HEK293T (cell line): ENCODE results near the gene GAPDHS.
A peak's percentile ranks its signal among the peaks of the same experiment; 100 is the strongest.

ENCODE experiments used
- CTCF ChIA-PET: fragments of 350-600 bp; formaldehyde crosslinking; extraction: SDS; loops from one replicate; lab custom pipeline; 2021; ENCODE audit warnings: antibody characterized with exemption, inconsistent platforms; lab: Yijun Ruan, JAX
- POLR2A ChIA-PET: fragments of 350-600 bp; formaldehyde crosslinking; extraction: SDS; loops from one replicate; lab custom pipeline; 2020; ENCODE audit warnings: antibody characterized with exemption, inconsistent platforms; lab: Yijun Ruan, JAX
- DNase-seq: peaks from one replicate; pipeline ENCODE4 v3.0.0; 2012; ENCODE audit warnings: mixed read lengths; ENCODE audit errors: extremely low spot score
- ARNT ChIP-seq: fragments of 450-650 bp; IDR thresholded peaks from 2 replicates; pipeline ENCODE4 v1.6.1; 2017; ENCODE audit warnings: mild to moderate bottlenecking
- BHLHE40 ChIP-seq: fragments of 450-650 bp; IDR thresholded peaks from 2 replicates; pipeline ENCODE4 v1.6.1; 2016; ENCODE audit warnings: mild to moderate bottlenecking, moderate library complexity, borderline replicate concordance
- CTBP1 ChIP-seq: fragments of 450-650 bp; IDR thresholded peaks from 2 replicates; pipeline ENCODE4 v1.6.1; 2016; ENCODE audit warnings: borderline replicate concordance
- ELF4 ChIP-seq: fragments of 450-650 bp; IDR thresholded peaks from 2 replicates; pipeline ENCODE4 v1.6.1; 2017; ENCODE audit warnings: antibody characterized with exemption
- FOXA1 ChIP-seq: fragments of 450-650 bp; IDR thresholded peaks from 2 replicates; pipeline ENCODE4 v1.6.1; 2016; ENCODE audit warnings: mild to moderate bottlenecking
- FOXK2 ChIP-seq: fragments of 450-650 bp; IDR thresholded peaks from 2 replicates; pipeline ENCODE4 v1.6.1; 2016; ENCODE audit warnings: mild to moderate bottlenecking
- FOXM1 ChIP-seq: fragments of 450-650 bp; IDR thresholded peaks from 2 replicates; pipeline ENCODE4 v1.6.1; 2017; ENCODE audit warnings: mild to moderate bottlenecking, borderline replicate concordance
- HDGF ChIP-seq: fragments of 450-650 bp; IDR thresholded peaks from 2 replicates; pipeline ENCODE4 v1.6.1; 2017; ENCODE audit warnings: antibody characterized with exemption, borderline replicate concordance
- L3MBTL2 ChIP-seq: fragments of 450-650 bp; conservative IDR thresholded peaks from 2 replicates; pipeline ENCODE4 v1.6.1; 2016; ENCODE audit warnings: mild to moderate bottlenecking
- LEF1 ChIP-seq: fragments of 450-650 bp; IDR thresholded peaks from 2 replicates; pipeline ENCODE4 v1.6.1; 2017; ENCODE audit warnings: mild to moderate bottlenecking, borderline replicate concordance
- NFRKB ChIP-seq: fragments of 450-650 bp; IDR thresholded peaks from 2 replicates; pipeline ENCODE4 v1.6.1; 2016; ENCODE audit warnings: mild to moderate bottlenecking, moderate library complexity
- PKNOX1 ChIP-seq: fragments of 450-650 bp; IDR thresholded peaks from 2 replicates; pipeline ENCODE4 v1.6.1; 2016
- SP1 ChIP-seq: fragments of 450-650 bp; IDR thresholded peaks from 2 replicates; pipeline ENCODE4 v1.6.1; 2017
- SUZ12 ChIP-seq: fragments of 450-650 bp; IDR thresholded peaks from 2 replicates; pipeline ENCODE4 v1.6.1; 2016; ENCODE audit warnings: mild to moderate bottlenecking
- TARDBP ChIP-seq: fragments of 450-650 bp; IDR thresholded peaks from 2 replicates; pipeline ENCODE4 v1.6.1; 2016
- ZNF384 ChIP-seq: fragments of 450-650 bp; IDR thresholded peaks from 2 replicates; pipeline ENCODE4 v1.6.1; 2016

The GAPDHS gene

GRCh38 chr19:35578707-35579106 lies 45.5 kb downstream of the GAPDHS start:
- DNase-seq, result no peak
- ChIA-PET POLR2A (interaction anchor here (1.0 kb wide), 1 partner anchor 70 kb away, joined by 3 read pairs; no protein-coding TSS in a partner anchor), CTCF (no interaction called here)
- TF ChIP-seq FOXM1 (no peak), FOXK2 (no peak), FOXA1 (no peak), SUZ12 (no peak), ELF4 (no peak), ZNF384 (no peak), TARDBP (no peak), L3MBTL2 (no peak), BHLHE40 (no peak), CTBP1 (no peak), HDGF (no peak), LEF1 (no peak), ARNT (no peak)

DNA sequence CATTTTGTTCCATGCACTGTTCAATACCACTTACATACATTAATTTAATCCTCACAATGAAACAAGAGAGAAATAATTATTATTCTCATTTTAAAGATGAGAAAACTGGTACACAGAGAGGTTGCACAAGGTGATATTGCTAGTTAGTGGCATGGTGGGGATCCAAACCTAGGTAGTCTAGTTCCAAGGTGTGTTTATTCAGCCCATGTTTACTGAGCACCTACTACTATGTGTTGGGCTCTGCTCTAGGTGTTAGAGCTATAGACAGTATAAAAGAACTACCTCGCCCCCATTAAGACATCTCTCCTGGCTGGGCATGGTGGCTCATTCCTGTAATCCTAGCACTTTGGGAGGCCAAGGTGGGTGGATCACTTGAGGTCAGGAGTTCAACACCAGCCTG lies 49.5 kb downstream of the GAPDHS start:
- TF ChIP-seq HDGF (no peak), FOXA1 (no peak), SUZ12 (no peak), PKNOX1 (no peak), TARDBP (no peak), ZNF384 (no peak), ELF4 (no peak), NFRKB (no peak), FOXM1 (no peak), CTBP1 (no peak), LEF1 (no peak), ARNT (no peak), BHLHE40 (no peak), FOXK2 (no peak), SP1 (no peak), L3MBTL2 (no peak)
- POLR2A ChIA-PET, result no interaction called here
- CTCF ChIA-PET, result no interaction called here
- no peak for DNase-seq

DNA sequence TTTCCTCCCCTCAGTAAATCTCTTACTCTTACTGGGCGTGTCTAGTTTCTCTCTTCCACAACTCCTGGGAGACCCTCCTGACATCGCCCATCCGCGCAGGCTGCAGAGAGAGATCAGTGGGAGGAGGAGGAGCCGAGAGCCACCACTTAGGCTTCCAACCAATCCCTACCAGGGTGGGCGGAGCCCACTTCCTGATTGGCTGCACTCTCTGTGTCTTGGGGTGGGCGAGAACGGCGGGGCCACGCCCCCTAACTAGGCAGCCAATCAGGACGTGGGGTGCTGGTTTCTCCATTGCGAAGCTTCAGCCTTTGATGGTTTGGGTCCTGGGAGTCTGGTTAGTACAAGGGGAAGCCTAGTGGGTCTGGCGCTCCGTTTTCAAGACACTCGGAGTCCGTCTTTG lies 52.6 kb downstream of the GAPDHS start, which contains the start of gene PMIS2:
PMIS2 (plus strand) TSS at position 326 of the 400 bp plus-strand sequence. CDS start 87 bp downstream, outside the sequence.
- DNase-seq, result peak; percentile 48
- ChIA-PET POLR2A (no interaction called here), CTCF (no interaction called here)
- TF ChIP-seq BHLHE40, result no peak
- no peak for TF ChIP-seq HDGF

GRCh38 chr19:35587321-35587720 lies 54.1 kb downstream of the GAPDHS start:
- CTCF ChIA-PET, result no interaction called here
- POLR2A ChIA-PET, result no interaction called here
- peak; percentile 2 for DNase-seq
- TF ChIP-seq FOXA1 (no peak), PKNOX1 (no peak), CTBP1 (no peak), SUZ12 (no peak), ARNT (no peak), BHLHE40 (no peak), TARDBP (no peak), ZNF384 (no peak), SP1 (no peak), L3MBTL2 (no peak), FOXK2 (no peak), FOXM1 (no peak), LEF1 (no peak), HDGF (no peak), NFRKB (no peak), ELF4 (no peak)

DNA sequence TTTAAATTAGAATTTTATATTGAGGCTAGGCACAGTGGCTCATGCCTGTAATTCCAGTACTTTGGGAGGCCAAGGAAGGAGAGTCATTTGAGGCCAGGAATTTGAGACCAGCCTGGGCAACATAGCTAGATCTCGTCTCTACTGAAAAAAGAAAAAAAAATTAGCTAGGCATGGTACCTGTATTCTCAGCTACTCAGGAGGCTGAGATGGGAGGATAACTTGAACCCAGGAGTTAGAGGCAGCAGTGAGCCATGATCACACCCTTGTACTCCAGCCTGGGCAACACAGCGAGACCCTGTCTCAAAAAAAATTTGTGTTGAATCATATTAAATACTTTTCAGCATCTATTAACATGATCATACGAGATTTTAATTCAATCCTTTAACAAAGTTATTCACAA lies 57.6 kb downstream of the GAPDHS start:
- DNase-seq, result no peak
- POLR2A ChIA-PET, result no interaction called here
- TF ChIP-seq LEF1, result no peak
- TF ChIP-seq SP1, result no peak
- no peak for TF ChIP-seq ZNF384
- no peak for TF ChIP-seq ELF4
- TF ChIP-seq FOXM1, result no peak
- no peak for TF ChIP-seq TARDBP
- no peak for TF ChIP-seq PKNOX1
- no peak for TF ChIP-seq CTBP1
- no peak for TF ChIP-seq FOXA1
- no peak for TF ChIP-seq ARNT
- TF ChIP-seq FOXK2, result no peak
- no peak for TF ChIP-seq SUZ12
- CTCF ChIA-PET, result interaction anchor here (1.4 kb wide), 1 partner anchor 42 kb away, joined by 3 read pairs; no protein-coding TSS in a partner anchor

GRCh38 chr19:35592226-35592625 lies 59.0 kb downstream of the GAPDHS start:
- POLR2A ChIA-PET, result interaction anchor here (1.1 to 1.5 kb wide), 2 partner anchors 21 to 56 kb away, joined by 3 read pairs; partner anchors contain the start of genes COX6B1 and HAUS5
- peak; percentile 60 for DNase-seq
- CTCF ChIA-PET, result interaction anchor here (0.5 to 1.4 kb wide), 5 partner anchors 12 to 319 kb away, joined by 3 to 7 read pairs (median 3); no protein-coding TSS in a partner anchor
- TF ChIP-seq ARNT (no peak), L3MBTL2 (no peak), HDGF (no peak), LEF1 (no peak), NFRKB (no peak), TARDBP (no peak), FOXA1 (no peak), FOXK2 (no peak), PKNOX1 (no peak), ZNF384 (no peak), SUZ12 (no peak), SP1 (no peak), FOXM1 (no peak), ELF4 (no peak), BHLHE40 (no peak), CTBP1 (no peak)
